Heart left ventricle (tissue), 13 donors: ENCODE data around the gene SYNCRIP.

Experiments used
- CTCF ChIP-seq, 12 donors: fragments of 200-600 bp; sonication (generic) in 4 of 12; IDR thresholded peaks; one replicate each; pipeline versions ENCODE4 v1.5.0 to v1.8.0; 2018 to 2022; ENCODE audit warnings: antibody characterized with exemption in 12 of 12, mild to moderate bottlenecking in 5 of 12
- POLR2A ChIP-seq, 2 donors: fragments of 450-650 bp; IDR thresholded peaks; one replicate each; pipeline ENCODE4 v1.6.1; 2017; ENCODE audit warnings: antibody characterized with exemption in 2 of 2, mild to moderate bottlenecking in 2 of 2, moderate library complexity in 2 of 2
- donor health status: ischemic (EF 13 %, LVEDD 7.1; RV severe dilation, severe dysfunction).
- donor health status: DM: no; HTN: yes; CAD: no.
- donor health status: DM: no; HTN: no; CAD: no.
- donor health status: ischemic (EF 25% LVEDD 6.9; RV normal size, moderate dysfunction).
- donor health status: ischemic (EF 25% LVEDD 5.7; RV mildly dilated, moderate dysfunction).
- donor health status: ischemic (EF 35%, LVEDD 5.7; RV mildly dilated, moderate dysfunction).
- donor health status: nonischemic (EF 11% LVEDD 7.7; RV severe dilation, severe dysfunction).
- donor health status: DM: yes; HTN: yes; CAD: no.
- donor health status: PGD.
- donor health status: ischemic (EF 29% LVEDD 5.4; RV normal size, mild dysfunction).
- donor health status: nonischemic (EF 23%, LVEDD 6.1; RV moderate dilation, normal function).

- no peak for TF ChIP-seq CTCF (IDR thresholded peaks at IDR 0.05)
- no peak for TF ChIP-seq POLR2A (IDR thresholded peaks at IDR 0.05)
Observed at GRCh38 chr6:85679445-85680123, 36.9 kb upstream of the SYNCRIP start.
